Vagina (tissue), 2 donors: Measurements from ENCODE around the gene DMRT1. TPM values are rescaled to one million over a fixed set of nuclear protein-coding genes. Genes with fewer than 3 reads are reported as not detected.
"Not testable (repeated sequence)": the region's sequence is repeated elsewhere in the genome, so short reads cannot be mapped to it uniquely, and the experiment has no call there.

Source experiments
- DNase-seq, 2 donors: peaks; one replicate each; pipeline ENCODE4 v3.0.0-alpha.2; 2017; ENCODE audit errors: extremely low spot score in 2 of 2
- H3K27ac ChIP-seq: fragments of 200-600 bp; sonication (generic); one replicate; pipeline ENCODE4 v1.5.1; 2019
- H3K27me3 ChIP-seq: fragments of 200-600 bp; sonication (generic); one replicate; pipeline ENCODE4 v1.5.1; 2019
- H3K36me3 ChIP-seq, 2 donors: fragments of 200-600 bp; sonication (generic); one replicate each; pipeline ENCODE4 v1.5.1; 2017 to 2019
- H3K4me1 ChIP-seq: fragments of 200-600 bp; sonication (generic); one replicate; pipeline ENCODE4 v1.5.1; 2019
- H3K4me3 ChIP-seq, 2 donors: fragments of 200-600 bp; sonication (generic); 1 replicate in 1 of 2; 2 replicates in 1 of 2; pipeline ENCODE4 v1.5.1; 2016 to 2019
- H3K9me3 ChIP-seq: fragments of 200-600 bp; sonication (generic); one replicate; pipeline ENCODE4 v1.5.1; 2019
- POLR2A ChIP-seq, 2 donors: fragments of 450-650 bp; IDR thresholded peaks; one replicate each; pipeline ENCODE4 v1.6.1; 2017; ENCODE audit warnings: antibody characterized with exemption in 2 of 2, mild to moderate bottlenecking in 2 of 2, moderate library complexity in 2 of 2
- POLR2AphosphoS5 ChIP-seq, 2 donors: sonication (generic); formaldehyde crosslinking; IDR thresholded peaks; one replicate each; pipeline ENCODE4 v1.9.0; 2017; ENCODE audit warnings: antibody characterized with exemption in 2 of 2, mild to moderate bottlenecking in 2 of 2, low read depth in 1 of 2; ENCODE audit not compliant: insufficient read depth in 1 of 2
- intact Hi-C: fragments of 100-400 bp; cut with DNase I; formaldehyde crosslinking; loops from one replicate; pipeline ENCODE4 v1.15.1; 2023
- total RNA-seq: library from RNA; depleted of rRNA; stranded (reverse); fragments of >200 nt; gene quantifications from one replicate; pipeline ENCODE4 v1.2.3, GENCODE V29; 2016
- TF ChIP-seq, protein P1 (sequence below), 3 experiments: fragments of 450-650 bp in 2 of 3; fragments of 200-600 bp in 1 of 3; sonication (generic) in 1 of 3; IDR thresholded peaks; one replicate each; pipeline ENCODE4 v1.5.1; 2017 to 2019; ENCODE audit warnings: antibody characterized with exemption in 3 of 3, mild to moderate bottlenecking in 2 of 3, moderate library complexity in 2 of 3

The DMRT1 gene
- total RNA-seq, 1 donor from 2014 or later: not detected

- Histone ChIP-seq H3K27ac (no peak overlapping the region), H3K9me3 (no peaks in the 10 kb centered on the region), H3K27me3 (no peaks in the 10 kb centered on the region), H3K36me3 (no peaks in the 10 kb centered on the region), H3K4me1 (no peaks in the 10 kb centered on the region), H3K4me3 (no peak overlapping the region)
- TF ChIP-seq POLR2A (IDR thresholded peaks at IDR 0.05) (no peak), POLR2AphosphoS5 (IDR thresholded peaks at IDR 0.05; ENCODE audit: insufficient read depth in 1 of 2, low read depth in 1 of 2) (no peak)
- TF ChIP-seq, protein P1, sequence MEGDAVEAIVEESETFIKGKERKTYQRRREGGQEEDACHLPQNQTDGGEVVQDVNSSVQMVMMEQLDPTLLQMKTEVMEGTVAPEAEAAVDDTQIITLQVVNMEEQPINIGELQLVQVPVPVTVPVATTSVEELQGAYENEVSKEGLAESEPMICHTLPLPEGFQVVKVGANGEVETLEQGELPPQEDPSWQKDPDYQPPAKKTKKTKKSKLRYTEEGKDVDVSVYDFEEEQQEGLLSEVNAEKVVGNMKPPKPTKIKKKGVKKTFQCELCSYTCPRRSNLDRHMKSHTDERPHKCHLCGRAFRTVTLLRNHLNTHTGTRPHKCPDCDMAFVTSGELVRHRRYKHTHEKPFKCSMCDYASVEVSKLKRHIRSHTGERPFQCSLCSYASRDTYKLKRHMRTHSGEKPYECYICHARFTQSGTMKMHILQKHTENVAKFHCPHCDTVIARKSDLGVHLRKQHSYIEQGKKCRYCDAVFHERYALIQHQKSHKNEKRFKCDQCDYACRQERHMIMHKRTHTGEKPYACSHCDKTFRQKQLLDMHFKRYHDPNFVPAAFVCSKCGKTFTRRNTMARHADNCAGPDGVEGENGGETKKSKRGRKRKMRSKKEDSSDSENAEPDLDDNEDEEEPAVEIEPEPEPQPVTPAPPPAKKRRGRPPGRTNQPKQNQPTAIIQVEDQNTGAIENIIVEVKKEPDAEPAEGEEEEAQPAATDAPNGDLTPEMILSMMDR (IDR thresholded peaks at IDR 0.05): no peak
- intact Hi-C loops: no loop called here
- DNase-seq: no peak
Observed at GRCh38 chr9:995781-996180, 154.3 kb downstream of the DMRT1 start.

GRCh38 chr9:998299-999110 lies 157.0 kb downstream of the DMRT1 start:
- H3K4me3 ChIP-seq, H3K27me3 ChIP-seq, DNase-seq, H3K4me1 ChIP-seq, intact Hi-C loops, H3K27ac ChIP-seq, H3K9me3 ChIP-seq, H3K36me3 ChIP-seq: not testable (repeated sequence)

GRCh38 chr9:1001838-1002237 lies 160.3 kb downstream of the DMRT1 start:
- no peak overlapping the region for H3K27ac ChIP-seq
- intact Hi-C loops: no loop called here

GRCh38 chr9:1002678-1003077 lies 161.2 kb downstream of the DMRT1 start:
- H3K9me3 ChIP-seq: no peaks in the 10 kb centered on the region
- H3K27me3 ChIP-seq: no peaks in the 10 kb centered on the region
- no peaks in the 10 kb centered on the region for H3K4me1 ChIP-seq
- H3K27ac ChIP-seq: no peak overlapping the region
- no peaks in the 10 kb centered on the region for H3K36me3 ChIP-seq
- TF ChIP-seq POLR2A (IDR thresholded peaks at IDR 0.05): no peak
- TF ChIP-seq, protein P1 (IDR thresholded peaks at IDR 0.05): no peak
- no peak for TF ChIP-seq POLR2AphosphoS5 (IDR thresholded peaks at IDR 0.05; ENCODE audit: insufficient read depth in 1 of 2, low read depth in 1 of 2)
- H3K4me3 ChIP-seq: no peak overlapping the region
- intact Hi-C loops: no loop called here
- no peak for DNase-seq

More at GRCh38 chr9:1001838-1002237, 160.3 kb downstream of the DMRT1 start:
- no peaks in the 10 kb centered on the region for H3K36me3 ChIP-seq
- no peak for DNase-seq
- H3K9me3 ChIP-seq: no peaks in the 10 kb centered on the region
- TF ChIP-seq, protein P1 (IDR thresholded peaks at IDR 0.05): no peak
- TF ChIP-seq POLR2AphosphoS5 (IDR thresholded peaks at IDR 0.05; ENCODE audit: insufficient read depth in 1 of 2, low read depth in 1 of 2): no peak
- no peak for TF ChIP-seq POLR2A (IDR thresholded peaks at IDR 0.05)
- no peaks in the 10 kb centered on the region for H3K27me3 ChIP-seq
- H3K4me3 ChIP-seq: no peak overlapping the region
- H3K4me1 ChIP-seq: no peaks in the 10 kb centered on the region

DNA sequence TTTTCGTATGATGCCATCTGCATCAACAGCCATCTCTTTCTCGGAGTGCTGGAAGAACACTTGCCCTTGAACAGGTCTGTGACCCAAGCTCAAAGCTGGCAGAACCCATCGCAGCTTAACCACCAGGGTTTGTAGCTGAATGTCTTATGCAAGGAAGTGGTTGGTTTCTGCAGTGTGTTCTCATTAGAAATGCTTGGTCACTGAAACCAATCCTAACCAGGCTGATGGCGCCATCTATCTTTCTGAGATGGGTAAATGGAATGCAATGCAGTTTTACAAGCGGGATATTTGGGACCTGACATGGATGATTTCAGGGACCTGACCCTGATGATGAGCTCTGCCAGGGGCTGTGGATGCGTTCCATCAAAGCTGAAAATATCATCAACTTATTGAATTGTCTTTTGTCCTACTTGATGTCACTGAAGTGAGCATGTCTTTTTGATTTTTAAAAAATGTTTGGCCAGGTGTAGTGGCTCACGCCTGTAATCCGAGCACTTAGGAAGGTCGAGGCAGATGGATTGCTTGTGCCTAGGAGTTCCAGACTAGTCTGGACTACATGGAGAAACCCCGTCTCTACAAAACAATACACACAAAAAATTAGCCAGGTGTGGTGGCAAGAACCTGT lies 163.7 kb downstream of the DMRT1 start:
- H3K4me1 ChIP-seq: peaks cover 5% of the 10 kb centered on the region
- H3K4me3 ChIP-seq: no peak overlapping the region
- intact Hi-C loops: no loop called here
- TF ChIP-seq POLR2A (IDR thresholded peaks at IDR 0.05) (no peak), POLR2AphosphoS5 (IDR thresholded peaks at IDR 0.05; ENCODE audit: insufficient read depth in 1 of 2, low read depth in 1 of 2) (peak in 1 of 2 donors; percentile 10)
- TF ChIP-seq, protein P1 (IDR thresholded peaks at IDR 0.05): no peak
- no peak for DNase-seq
- H3K36me3 ChIP-seq: no peaks in the 10 kb centered on the region
- H3K27ac ChIP-seq: no peak overlapping the region
- H3K9me3 ChIP-seq: no peaks in the 10 kb centered on the region
- no peaks in the 10 kb centered on the region for H3K27me3 ChIP-seq
